GM21723 (cell line): ENCODE measurements around the gene MYO7B.

ENCODE experiments used
- ATAC-seq: cut with Tn5 transposase; IDR thresholded peaks from one replicate; pipeline ENCODE4 v1.9.1; 2021; ENCODE audit warnings: mild to moderate bottlenecking, moderate library complexity; ENCODE audit not compliant: unreplicated experiment

The MYO7B gene

DNA sequence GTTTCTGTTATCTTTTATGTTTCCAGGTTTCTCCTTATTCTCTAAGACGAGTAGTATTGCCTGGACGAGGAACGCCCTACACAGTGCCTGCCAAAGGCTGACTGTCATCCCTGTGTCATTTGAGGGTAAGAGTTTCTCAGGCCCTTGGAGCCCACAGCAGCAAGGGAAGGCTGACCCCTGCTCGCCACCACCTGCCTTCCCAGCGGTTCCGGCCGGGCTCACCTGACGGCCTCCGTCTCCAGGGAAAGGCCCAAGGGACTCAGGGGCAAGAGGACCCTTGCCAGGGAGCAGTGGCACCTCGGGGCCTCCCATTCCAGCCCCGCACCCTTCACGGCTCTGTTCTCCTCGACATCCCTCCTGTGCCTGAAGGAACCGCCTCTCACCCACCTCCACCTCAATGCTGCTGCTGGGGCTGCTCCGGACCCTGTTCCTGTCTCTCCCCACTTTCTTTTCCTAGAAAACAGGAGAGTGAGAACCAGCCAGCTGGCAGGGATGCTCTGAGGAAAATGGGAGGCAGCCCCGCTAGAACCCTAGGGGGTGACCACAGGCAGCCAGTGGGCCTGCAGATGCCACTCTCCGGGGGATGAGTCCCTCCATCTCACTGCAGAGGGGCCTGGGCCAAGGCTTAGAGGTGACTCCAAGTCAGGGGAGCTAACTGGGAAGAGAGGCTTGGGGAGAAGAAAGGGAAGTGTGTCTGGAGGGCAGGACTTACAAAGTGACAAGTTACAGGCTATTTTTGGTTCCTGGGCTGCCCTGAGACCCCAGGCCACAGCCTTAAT is 138.0 kb downstream of the MYO7B start:
- no peak for ATAC-seq

DNA sequence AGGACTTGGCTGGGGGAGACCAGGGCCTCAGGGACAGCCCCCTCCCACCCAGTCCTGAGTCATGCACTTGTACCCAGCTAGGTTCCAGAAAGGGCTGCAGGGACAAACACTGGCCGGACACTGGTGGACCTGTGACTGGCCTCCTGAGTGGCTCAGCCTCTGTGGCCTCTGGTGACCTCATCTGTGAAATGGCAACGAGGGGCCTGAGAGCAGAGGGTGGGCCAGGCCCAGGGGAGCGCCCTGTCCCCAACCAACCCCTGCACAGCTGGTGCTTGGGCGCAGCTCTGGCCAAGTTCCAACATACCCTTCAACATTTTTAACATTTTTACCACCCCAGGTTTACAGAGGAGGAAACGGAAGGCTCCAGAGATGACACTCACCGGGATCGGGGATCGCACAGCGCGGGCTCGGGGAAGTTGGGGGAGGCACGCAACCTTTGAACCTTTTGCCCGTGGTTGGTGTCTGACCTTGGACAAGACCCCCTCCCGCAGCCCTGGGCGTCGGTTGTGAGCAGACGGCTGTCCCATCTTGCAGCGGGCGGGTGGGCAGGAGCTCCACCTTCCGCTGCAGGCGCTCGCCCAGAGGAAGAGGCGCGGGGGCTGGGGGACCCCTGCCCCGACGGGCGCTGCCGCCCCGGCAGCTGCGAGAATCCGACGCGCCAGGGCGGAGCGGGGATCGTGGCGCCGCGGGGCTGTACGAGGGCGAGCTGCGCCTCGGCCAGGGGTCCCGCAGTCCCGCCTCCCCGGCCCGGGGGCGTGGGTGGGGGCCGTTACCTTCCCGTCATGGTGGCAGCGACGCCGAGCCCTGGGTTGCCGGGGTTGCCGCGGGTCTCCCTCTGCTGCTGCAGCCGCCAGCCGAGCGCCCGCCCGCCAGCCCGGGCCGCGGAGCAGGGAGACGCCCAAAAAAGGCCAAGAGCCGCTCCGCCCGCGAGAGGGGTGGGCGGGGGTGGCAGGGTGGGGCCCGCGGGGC is 139.0 kb downstream of the MYO7B start:
- ATAC-seq = no peak

GRCh38 chr2:127675331-127676261 is 140.1 kb downstream of the MYO7B start, which contains the start of gene LIMS2:
Gene LIMS2 (minus strand): TSS chr2:127675530. CDS start chr2:127675024, 506 bp downstream.
- no peak for ATAC-seq

DNA sequence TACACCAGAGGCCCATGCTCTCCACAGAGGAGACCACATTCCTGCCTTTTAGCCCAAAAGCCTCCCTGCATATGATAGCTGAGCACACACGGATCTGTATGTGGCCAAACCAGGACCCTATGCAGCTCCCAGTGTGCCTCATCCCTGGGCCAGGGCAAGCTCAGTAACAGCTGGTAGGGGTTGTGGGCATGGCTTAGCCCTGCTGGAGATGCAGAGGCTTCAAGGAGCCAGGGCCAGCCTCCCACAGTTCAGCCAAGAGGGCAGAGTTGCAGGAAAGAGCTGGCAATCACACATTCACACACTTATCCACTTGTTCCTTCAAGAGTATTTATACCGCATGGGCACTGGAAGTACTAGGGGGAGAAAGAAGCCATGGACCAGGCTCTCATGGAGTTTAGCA is 141.4 kb downstream of the MYO7B start:
- ATAC-seq = no peak

DNA sequence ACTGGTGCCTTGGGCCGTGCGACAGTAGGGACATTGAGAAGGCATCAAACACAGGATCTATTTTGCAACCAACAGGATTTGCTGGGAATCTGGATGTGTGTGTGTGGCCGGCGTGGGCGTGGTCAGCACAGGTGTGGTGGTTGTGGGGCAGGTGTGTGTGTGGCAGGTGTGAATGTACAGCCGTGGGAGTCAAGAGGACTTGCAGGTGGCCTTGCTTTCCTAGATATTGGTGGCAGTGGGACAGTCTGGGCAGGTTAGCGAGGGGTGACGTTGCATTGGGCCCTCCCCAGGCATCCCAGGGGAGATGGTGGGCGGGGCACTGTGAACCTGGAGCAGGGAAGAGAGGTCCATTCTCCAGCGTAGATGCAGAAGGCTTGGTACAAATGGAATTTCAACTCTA is 143.0 kb downstream of the MYO7B start:
- no peak for ATAC-seq

- no peak for ATAC-seq
These were observed 143.5 kb downstream of the MYO7B start for GRCh38 chr2:127678991-127679390.

DNA sequence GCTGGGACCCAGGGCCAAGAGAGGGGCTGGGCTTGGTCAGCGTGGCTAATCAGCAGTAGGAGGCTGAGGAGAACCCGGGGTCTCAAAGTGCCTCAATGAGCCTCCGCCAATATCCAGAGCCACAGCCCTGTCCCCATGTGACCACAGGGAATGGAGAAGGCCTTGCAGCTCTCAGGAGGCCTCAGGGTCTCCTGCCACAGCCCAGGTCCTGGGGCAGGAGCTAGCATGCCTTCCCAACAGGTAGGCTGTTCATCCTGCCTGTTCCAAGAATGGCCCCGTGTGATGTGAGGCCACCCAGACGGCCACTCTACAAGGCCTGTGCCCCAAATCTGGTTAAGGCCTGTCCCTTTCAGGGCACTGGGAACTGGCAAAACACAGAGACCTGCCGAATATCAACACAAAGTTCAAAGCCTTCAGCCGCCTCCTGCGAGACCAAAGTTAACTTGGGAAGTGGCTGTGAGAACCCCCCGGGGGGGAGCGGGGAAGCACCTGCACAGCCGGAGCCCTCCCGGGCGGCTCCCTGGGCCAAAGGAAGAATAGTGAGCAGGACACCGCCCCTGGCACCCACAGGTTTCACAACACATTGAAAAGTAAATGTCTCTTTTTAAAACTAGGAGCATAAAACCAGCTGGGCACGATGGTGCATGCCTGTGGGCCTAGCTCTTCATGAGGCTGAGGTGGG is 144.3 kb downstream of the MYO7B start:
- ATAC-seq = no peak

DNA sequence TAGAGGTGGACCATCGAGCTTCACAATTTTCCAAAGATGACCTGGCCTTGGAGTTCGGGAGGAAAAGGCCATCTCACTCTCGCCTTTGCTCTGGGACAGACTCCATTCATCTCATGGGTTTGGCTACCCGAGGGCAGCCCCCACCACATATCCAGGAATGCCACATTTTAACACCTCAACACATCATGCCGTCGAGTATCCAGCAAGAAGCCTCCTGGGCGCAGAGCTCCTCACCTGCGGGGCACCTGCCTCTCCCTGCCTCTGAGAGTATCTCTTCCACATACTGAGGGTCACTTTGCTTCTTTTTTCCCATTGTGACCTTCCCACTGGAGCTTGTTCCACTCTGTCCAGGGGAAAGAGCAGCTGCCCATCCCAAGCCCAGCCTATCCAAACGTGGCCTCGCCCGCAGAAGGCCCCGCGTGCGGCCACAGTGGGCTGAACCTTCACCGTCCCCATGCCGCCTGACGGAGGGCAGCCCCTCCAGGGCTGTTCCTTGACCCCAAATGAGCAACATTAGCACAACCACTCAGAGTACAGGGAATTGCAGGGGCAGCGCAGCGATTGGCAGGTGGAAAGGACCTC is 145.3 kb downstream of the MYO7B start:
- ATAC-seq = no peak

DNA sequence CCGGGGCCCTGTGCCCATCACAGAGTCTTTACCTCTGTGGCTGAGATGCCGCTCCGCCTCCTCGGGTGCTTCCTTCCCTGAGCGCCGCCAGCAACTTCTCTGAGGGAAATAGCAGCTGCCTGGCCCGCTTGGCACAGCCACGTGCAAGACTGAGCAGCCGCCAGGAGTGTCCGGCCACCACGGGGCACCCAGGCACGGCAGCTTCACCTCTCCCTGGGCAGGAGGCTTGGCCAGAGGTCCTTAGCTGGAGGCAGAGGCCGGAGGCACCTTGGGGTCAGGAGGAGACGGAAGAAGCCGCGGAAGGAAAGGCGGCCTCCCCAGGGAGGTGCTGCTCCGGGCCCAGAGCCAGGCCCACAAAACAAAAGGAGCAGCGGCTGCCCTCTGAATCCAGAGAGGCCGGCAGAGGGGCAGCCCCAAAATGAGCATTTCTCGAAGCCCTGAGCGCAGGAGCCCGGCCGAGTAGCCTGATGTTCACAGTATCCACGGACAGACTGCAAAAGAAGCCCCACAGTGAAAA is 145.9 kb downstream of the MYO7B start:
- ATAC-seq = no peak

DNA sequence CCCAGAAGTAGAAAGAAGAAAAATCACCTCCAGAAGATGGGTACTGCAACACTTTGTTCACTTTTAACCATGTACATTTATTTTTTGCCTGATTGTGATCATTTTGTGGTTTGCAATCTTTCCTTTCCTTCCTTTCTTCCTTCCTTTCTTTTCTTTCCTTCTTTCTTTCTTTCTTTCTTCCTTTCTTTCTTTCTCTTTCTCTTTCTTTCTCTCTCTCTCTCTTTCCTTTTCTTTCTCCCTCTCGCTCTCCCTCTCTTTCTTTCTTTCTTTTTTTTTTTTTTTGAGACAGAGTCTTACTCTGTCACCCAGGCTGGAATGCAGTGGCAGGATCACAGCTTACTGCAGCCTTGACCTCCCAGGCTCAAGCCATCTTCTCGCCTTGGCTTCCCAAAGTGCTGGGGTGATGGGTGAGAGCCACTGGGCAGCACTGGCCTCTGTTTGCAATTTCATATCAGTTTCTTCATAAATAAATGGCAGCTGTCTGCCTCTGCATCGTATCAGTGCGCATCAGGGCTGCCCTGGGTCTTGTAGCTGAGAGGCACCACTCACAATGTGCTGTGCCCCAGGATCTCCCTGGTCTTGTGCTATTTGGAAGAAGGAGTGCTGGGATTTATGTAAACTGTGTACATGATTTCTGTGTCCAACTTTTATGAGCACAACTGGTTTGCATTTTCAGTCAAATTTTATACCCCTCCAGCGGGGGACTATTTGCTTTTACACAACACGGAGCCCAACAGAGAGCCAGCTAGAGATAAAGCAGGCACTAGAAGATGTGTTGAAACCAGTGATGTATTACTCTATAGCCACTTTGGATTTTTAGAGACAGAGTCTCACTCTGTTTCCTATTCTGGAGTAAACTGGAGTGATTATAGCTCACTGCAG is 146.7 kb downstream of the MYO7B start:
- ATAC-seq = no peak

GRCh38 chr2:127683056-127683455 is 147.6 kb downstream of the MYO7B start:
- ATAC-seq = no peak

- no peak for ATAC-seq
These were observed 148.3 kb downstream of the MYO7B start for GRCh38 chr2:127683757-127684156.

DNA sequence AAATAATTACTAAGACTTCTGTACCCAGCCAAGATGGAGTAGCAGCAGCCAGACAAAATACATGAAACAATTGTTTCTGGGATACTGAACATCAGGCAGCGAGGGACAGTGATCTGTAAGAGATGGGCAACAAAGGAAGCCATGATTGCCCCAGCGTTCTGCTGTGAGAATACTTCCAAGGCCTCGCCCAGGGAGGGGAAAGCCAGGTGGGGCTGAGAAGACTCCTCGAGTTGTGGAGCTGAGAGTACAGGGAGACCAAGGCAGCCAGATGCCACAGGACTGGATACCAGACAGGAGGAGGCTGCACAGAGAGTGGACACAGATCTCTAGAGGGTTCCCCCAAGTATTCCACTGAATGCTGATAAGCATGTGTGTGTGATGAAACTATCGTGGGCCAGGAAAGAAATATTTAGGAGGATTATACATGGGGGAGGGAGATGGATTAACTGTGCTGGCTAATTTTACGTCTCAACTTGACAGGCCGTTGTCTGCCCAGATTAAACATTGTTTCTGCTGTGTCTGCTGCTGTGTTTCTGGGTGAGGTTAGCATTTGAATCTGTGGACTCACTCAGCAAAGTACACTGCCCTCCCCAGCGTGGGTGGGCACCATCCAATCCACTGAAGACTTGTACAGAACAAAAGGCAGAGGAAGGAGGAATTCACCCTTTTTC is 150.1 kb downstream of the MYO7B start:
- no peak for ATAC-seq
